Cardiac septum (tissue), 1 donor: Measurements from ENCODE around the gene FBXO21. TPM values are rescaled to one million over a fixed set of nuclear protein-coding genes. Genes with fewer than 3 reads are reported as not detected.
"Not testable (repeated sequence)": the region's sequence is repeated elsewhere in the genome, so short reads cannot be mapped to it uniquely, and the experiment has no call there.

ENCODE experiments used
- DNase-seq: peaks from one replicate; pipeline ENCODE4 v3.0.0-alpha.2; 2020; ENCODE audit warnings: low spot score
- intact Hi-C: fragments of 100-400 bp; cut with DNase I; formaldehyde crosslinking; loops from one replicate; pipeline ENCODE4 v1.14.0; 2022
- total RNA-seq: library from RNA; stranded (reverse); fragmentation: NEBNext Ultra II Directional; extraction: Animal tissue kit (Norgen Biotek cat#: 25700); gene quantifications from one replicate; pipeline ENCODE4 v1.2.1, GENCODE V29; 2021
- donor health status: DM: no; HTN: no; CAD: no.

The FBXO21 gene
- total RNA-seq, 1 donor from 2014 or later: 51.9 TPM

- no peak for DNase-seq
- intact Hi-C loops: loop anchor here (1.0 kb wide), 1 partner anchor 94 kb away; no protein-coding TSS in a partner anchor
Observed at GRCh38 chr12:117119592-117120198, 70.6 kb downstream of the FBXO21 start.

GRCh38 chr12:117118838-117119591 lies 71.3 kb downstream of the FBXO21 start:
- intact Hi-C loops: loop anchor here (1.0 kb wide), 1 partner anchor 94 kb away; no protein-coding TSS in a partner anchor
- no peak for DNase-seq

GRCh38 chr12:117114784-117115183 lies 75.5 kb downstream of the FBXO21 start:
- intact Hi-C loops: no loop called here
- no peak for DNase-seq

GRCh38 chr12:117113231-117113630 lies 77.0 kb downstream of the FBXO21 start:
- intact Hi-C loops: no loop called here
- DNase-seq: no peak

- no peak for DNase-seq
- intact Hi-C loops: no loop called here
Observed at GRCh38 chr12:117111821-117112595, 78.3 kb downstream of the FBXO21 start.

GRCh38 chr12:117111386-117111785 lies 78.9 kb downstream of the FBXO21 start:
- DNase-seq: no peak
- intact Hi-C loops: no loop called here

GRCh38 chr12:117109943-117110635 lies 80.2 kb downstream of the FBXO21 start:
- DNase-seq: no peak
- intact Hi-C loops: no loop called here

GRCh38 chr12:117105902-117106301 lies 84.4 kb downstream of the FBXO21 start:
- no peak for DNase-seq

GRCh38 chr12:117104003-117104402 lies 86.3 kb downstream of the FBXO21 start:
- intact Hi-C loops, DNase-seq: not testable (repeated sequence)

More at GRCh38 chr12:117105902-117106301, 84.4 kb downstream of the FBXO21 start:
- intact Hi-C loops: no loop called here

- intact Hi-C loops: no loop called here
- no peak for DNase-seq
Observed at GRCh38 chr12:117102800-117103181, 87.5 kb downstream of the FBXO21 start.

GRCh38 chr12:117101953-117102799 lies 88.1 kb downstream of the FBXO21 start:
- no peak for DNase-seq

GRCh38 chr12:117100851-117101673 lies 89.2 kb downstream of the FBXO21 start:
- no peak for DNase-seq
- intact Hi-C loops: no loop called here

More at GRCh38 chr12:117101953-117102799, 88.1 kb downstream of the FBXO21 start:
- intact Hi-C loops: no loop called here

- intact Hi-C loops: no loop called here
- no peak for DNase-seq
Observed at GRCh38 chr12:117100251-117100650, 90.0 kb downstream of the FBXO21 start.

GRCh38 chr12:117098361-117099217 lies 91.7 kb downstream of the FBXO21 start:
- no peak for DNase-seq
- intact Hi-C loops: loop anchor here (5.0 kb wide), 1 partner anchor 51 kb away; no protein-coding TSS in a partner anchor

- intact Hi-C loops: loop anchor here (5.0 kb wide), 1 partner anchor 51 kb away; no protein-coding TSS in a partner anchor
- no peak for DNase-seq
Observed at GRCh38 chr12:117098024-117098360, 92.3 kb downstream of the FBXO21 start.

GRCh38 chr12:117097159-117097558 lies 93.1 kb downstream of the FBXO21 start:
- no peak for DNase-seq
- intact Hi-C loops: loop anchor here (5.0 kb wide), 1 partner anchor 50 kb away; no protein-coding TSS in a partner anchor

GRCh38 chr12:117096501-117097042 lies 93.7 kb downstream of the FBXO21 start:
- DNase-seq: no peak
- intact Hi-C loops: loop anchor here (5.0 kb wide), 1 partner anchor 49 kb away; no protein-coding TSS in a partner anchor
